HG03457 (cell line): Measurements from ENCODE around the gene TRIM16.
"Not testable (repeated sequence)": the region's sequence is repeated elsewhere in the genome, so short reads cannot be mapped to it uniquely, and the experiment has no call there.

Source experiments
- ATAC-seq: cut with Tn5 transposase; IDR thresholded peaks from one replicate; pipeline ENCODE4 v1.9.1; 2021; ENCODE audit warnings: moderate number of reproducible peaks; ENCODE audit not compliant: unreplicated experiment

Gene TRIM16

GRCh38 chr17:15659236-15659635, 24.9 kb downstream of the TRIM16 start:
- no peak for ATAC-seq

- ATAC-seq: no peak
These were observed 25.8 kb downstream of the TRIM16 start for GRCh38 chr17:15658296-15658695.

- no peak for ATAC-seq
These were observed 26.2 kb downstream of the TRIM16 start for GRCh38 chr17:15657868-15658267.

GRCh38 chr17:15654886-15655561, 29.1 kb downstream of the TRIM16 start:
- no peak for ATAC-seq

GRCh38 chr17:15654401-15654800, 29.7 kb downstream of the TRIM16 start:
- ATAC-seq: not testable (repeated sequence)

- ATAC-seq: no peak
These were observed 31.2 kb downstream of the TRIM16 start for GRCh38 chr17:15652960-15653359.

- peak; percentile 84 for ATAC-seq
These were observed 32.5 kb downstream of the TRIM16 start for GRCh38 chr17:15651583-15652110.

- ATAC-seq: no peak
These were observed 33.1 kb downstream of the TRIM16 start for GRCh38 chr17:15650741-15651582.

GRCh38 chr17:15649861-15650421, 34.2 kb downstream of the TRIM16 start:
- no peak for ATAC-seq

- no peak for ATAC-seq
These were observed 35.7 kb downstream of the TRIM16 start for GRCh38 chr17:15648386-15648785.

GRCh38 chr17:15645942-15646312, 38.2 kb downstream of the TRIM16 start:
- ATAC-seq: not testable (repeated sequence)

GRCh38 chr17:15645099-15645941, 38.8 kb downstream of the TRIM16 start:
- ATAC-seq: not testable (repeated sequence)

- not testable (repeated sequence) for ATAC-seq
These were observed 41.4 kb downstream of the TRIM16 start for GRCh38 chr17:15642505-15643251.

GRCh38 chr17:15642014-15642413, 42.1 kb downstream of the TRIM16 start:
- not testable (repeated sequence) for ATAC-seq

GRCh38 chr17:15630930-15631453, 53.1 kb downstream of the TRIM16 start:
- not testable (repeated sequence) for ATAC-seq

GRCh38 chr17:15629991-15630390, 54.1 kb downstream of the TRIM16 start:
- ATAC-seq: not testable (repeated sequence)

GRCh38 chr17:15623661-15624209, 60.4 kb downstream of the TRIM16 start:
- not testable (repeated sequence) for ATAC-seq

GRCh38 chr17:15623255-15623654, 60.9 kb downstream of the TRIM16 start:
- ATAC-seq: not testable (repeated sequence)

GRCh38 chr17:15622124-15622523, 62.0 kb downstream of the TRIM16 start:
- ATAC-seq: not testable (repeated sequence)
